ENCODE results near the gene IPMK.
"Not testable (repeated sequence)": the region's sequence is repeated elsewhere in the genome, so short reads cannot be mapped to it uniquely, and the experiment has no call there.

Gene IPMK

GRCh38 chr10:58220769-58221451 is 46.8 kb downstream of the IPMK start:
- DNase-seq (ENCODE audit: low read depth, low spot score) = no peak

- no peak for DNase-seq (ENCODE audit: low read depth, low spot score)
Observed at GRCh38 chr10:58219875-58220274, 47.8 kb downstream of the IPMK start.

GRCh38 chr10:58217612-58218011 is 50.1 kb downstream of the IPMK start:
- DNase-seq (ENCODE audit: low read depth, low spot score) = no peak

- DNase-seq (ENCODE audit: low read depth, low spot score) = no peak
Observed at GRCh38 chr10:58212622-58213021, 55.1 kb downstream of the IPMK start.

- DNase-seq (ENCODE audit: low read depth, low spot score) = no peak
Observed at GRCh38 chr10:58210160-58210559, 57.5 kb downstream of the IPMK start.

GRCh38 chr10:58209669-58210068 is 58.0 kb downstream of the IPMK start:
- DNase-seq (ENCODE audit: low read depth, low spot score) = no peak

GRCh38 chr10:58206251-58206650 is 61.4 kb downstream of the IPMK start:
- DNase-seq (ENCODE audit: low read depth, low spot score) = no peak

- DNase-seq (ENCODE audit: low read depth, low spot score) = no peak
Observed at GRCh38 chr10:58201704-58202103, 66.0 kb downstream of the IPMK start.

GRCh38 chr10:58189269-58189668 is 78.4 kb downstream of the IPMK start:
- DNase-seq (ENCODE audit: low read depth, low spot score) = peak; percentile 4

- DNase-seq (ENCODE audit: low read depth, low spot score) = no peak
Observed at GRCh38 chr10:58184120-58184670, 83.5 kb downstream of the IPMK start.

GRCh38 chr10:58180666-58181065 is 87.0 kb downstream of the IPMK start:
- no peak for DNase-seq (ENCODE audit: low read depth, low spot score)

GRCh38 chr10:58179238-58179637 is 88.5 kb downstream of the IPMK start:
- no peak for DNase-seq (ENCODE audit: low read depth, low spot score)

- DNase-seq (ENCODE audit: low read depth, low spot score) = no peak
Observed at GRCh38 chr10:58178811-58179210, 88.9 kb downstream of the IPMK start.

- no peak for DNase-seq (ENCODE audit: low read depth, low spot score)
Observed at GRCh38 chr10:58177362-58177947, 90.2 kb downstream of the IPMK start.

- DNase-seq (ENCODE audit: low read depth, low spot score) = peak; percentile 7
Observed at GRCh38 chr10:58175990-58176900, 91.4 kb downstream of the IPMK start.

GRCh38 chr10:58174831-58175230 is 92.9 kb downstream of the IPMK start:
- no peak for DNase-seq (ENCODE audit: low read depth, low spot score)

GRCh38 chr10:58173391-58173790 is 94.3 kb downstream of the IPMK start:
- DNase-seq (ENCODE audit: low read depth, low spot score) = no peak

- no peak for DNase-seq (ENCODE audit: low read depth, low spot score)
Observed at GRCh38 chr10:58171146-58171545, 96.5 kb downstream of the IPMK start.

GRCh38 chr10:58164517-58164916 is 103.2 kb downstream of the IPMK start:
- DNase-seq (ENCODE audit: low read depth, low spot score) = no peak

- DNase-seq (ENCODE audit: low read depth, low spot score) = no peak
Observed at GRCh38 chr10:58158806-58159205, 108.9 kb downstream of the IPMK start.

GRCh38 chr10:58157076-58157766 is 110.5 kb downstream of the IPMK start:
- DNase-seq (ENCODE audit: low read depth, low spot score) = peak; percentile 36

- DNase-seq (ENCODE audit: low read depth, low spot score) = not testable (repeated sequence)
Observed at GRCh38 chr10:58155941-58156340, 111.8 kb downstream of the IPMK start.
